PC-9 (cell line): ENCODE results near the gene NLRP11. TPM values are rescaled to one million over a fixed set of nuclear protein-coding genes. Genes with fewer than 3 reads are reported as not detected.

ENCODE experiments used
- BruUV-seq: library from RNA; stranded (reverse); fragments of 400-500 nt; replicated peaks from 2 replicates; lab custom pipeline; 2021; lab: Mats Ljungman, UMichigan
- CTCF ChIA-PET: fragments of 300-600 bp; sonication (Branson Sonifier 250); formaldehyde crosslinking; loops from one replicate; lab custom pipeline; 2022; ENCODE audit warnings: antibody characterized with exemption; lab: Charles Lee
- POLR2A ChIA-PET: fragments of 300-600 bp; sonication (Branson Sonifier 250); formaldehyde crosslinking; loops from one replicate; lab custom pipeline; 2022; ENCODE audit warnings: antibody characterized with exemption; ENCODE audit not compliant: unreplicated experiment; lab: Charles Lee
- DNase-seq, 2 experiments: peaks; one replicate each; pipeline versions ENCODE4 v3.0.0 to v3.0.0-alpha.2; 2015 to 2022; ENCODE audit warnings: mixed read lengths in 1 of 2
- H2AFZ ChIP-seq: fragments of 200-600 bp; sonication (generic); 2 replicates; pipeline ENCODE4 v1.8.1; 2017; ENCODE audit warnings: antibody characterized with exemption
- H3F3A ChIP-seq: fragments of 200-600 bp; sonication (generic); 2 replicates; pipeline ENCODE4 v1.8.1; 2017; ENCODE audit warnings: antibody characterized with exemption, mild to moderate bottlenecking, low read depth; ENCODE audit not compliant: insufficient read depth
- H3K27ac ChIP-seq: fragments of 200-600 bp; sonication (generic); 2 replicates; pipeline ENCODE4 v1.6.1; 2016; ENCODE audit warnings: mixed run types
- H3K27me3 ChIP-seq: fragments of 200-600 bp; sonication (generic); 2 replicates; pipeline ENCODE4 v1.6.1; 2016; ENCODE audit warnings: low read depth, mixed run types; ENCODE audit not compliant: insufficient read depth
- H3K36me3 ChIP-seq: fragments of 200-600 bp; sonication (generic); 2 replicates; pipeline ENCODE4 v1.6.1; 2016; ENCODE audit warnings: low read depth, mixed run types
- H3K4me1 ChIP-seq: fragments of 200-600 bp; sonication (generic); replicated peaks from 2 replicates; pipeline ENCODE4 v1.6.1; 2016; ENCODE audit warnings: mixed run types; ENCODE audit not compliant: insufficient read depth
- H3K4me2 ChIP-seq: fragments of 200-600 bp; sonication (generic); 2 replicates; pipeline ENCODE4 v1.6.1; 2017; ENCODE audit warnings: mixed run types
- H3K4me3 ChIP-seq: fragments of 200-600 bp; sonication (generic); 2 replicates; pipeline ENCODE4 v1.6.1; 2016; ENCODE audit warnings: mixed run types
- H3K79me2 ChIP-seq: fragments of 200-600 bp; sonication (generic); 2 replicates; pipeline ENCODE4 v1.6.1; 2017; ENCODE audit warnings: low read depth, mixed run types
- H3K9me2 ChIP-seq: fragments of 200-600 bp; sonication (generic); 2 replicates; pipeline ENCODE4 v1.8.1; 2017; ENCODE audit warnings: mild to moderate bottlenecking; ENCODE audit not compliant: insufficient read depth
- H3K9me3 ChIP-seq: fragments of 200-600 bp; sonication (generic); 2 replicates; pipeline ENCODE4 v1.8.1; 2016; ENCODE audit warnings: low read depth; ENCODE audit not compliant: insufficient read depth
- H4K20me1 ChIP-seq: fragments of 200-600 bp; sonication (generic); 2 replicates; pipeline ENCODE4 v1.8.1; 2017; ENCODE audit not compliant: insufficient read depth
- EZH2 ChIP-seq: fragments of 200-600 bp; sonication (generic); IDR thresholded peaks from 2 replicates; pipeline ENCODE4 v1.8.0; 2017; ENCODE audit warnings: antibody characterized with exemption, low read depth
- intact Hi-C: fragments of 100-400 bp; cut with micrococcal nuclease; formaldehyde crosslinking; loops from one replicate; pipeline ENCODE4 v1.10.0; 2022; ENCODE audit not compliant: unreplicated experiment
- total RNA-seq: library from RNA; stranded (reverse); gene quantifications from 2 replicates; pipeline ENCODE4 v1.2.3, GENCODE V29; 2021
- TF ChIP-seq, protein P1 (sequence below): fragments of 200-600 bp; sonication (generic); conservative IDR thresholded peaks from 2 replicates; pipeline ENCODE4 v1.6.1; 2017; ENCODE audit warnings: mixed run types, antibody characterized with exemption, mild to moderate bottlenecking, moderate library complexity

The NLRP11 gene
- total RNA-seq, 1 experiment from 2014 or later: not detected

GRCh38 chr19:55820037-55820436 is 11.8 kb downstream of the NLRP11 start:
- Histone ChIP-seq H3K27me3 (peaks cover 82% of the 10 kb centered on the region), H3K27ac (no peak overlapping the region), H3K36me3 (no peaks in the 10 kb centered on the region), H3K4me1 (no peaks in the 10 kb centered on the region), H3K79me2 (no peaks in the 10 kb centered on the region), H3K4me2 (no peak overlapping the region), H3K9me3 (no peaks in the 10 kb centered on the region), H2AFZ (no peak overlapping the region), H3K9me2 (no peaks in the 10 kb centered on the region), H3K4me3 (no peak overlapping the region), H4K20me1 (no peaks in the 10 kb centered on the region), H3F3A (no peaks in the 10 kb centered on the region)
- ChIA-PET POLR2A (no interaction called here), CTCF (no interaction called here)
- no peak for DNase-seq
- TF ChIP-seq EZH2: no peak
- TF ChIP-seq, protein P1, sequence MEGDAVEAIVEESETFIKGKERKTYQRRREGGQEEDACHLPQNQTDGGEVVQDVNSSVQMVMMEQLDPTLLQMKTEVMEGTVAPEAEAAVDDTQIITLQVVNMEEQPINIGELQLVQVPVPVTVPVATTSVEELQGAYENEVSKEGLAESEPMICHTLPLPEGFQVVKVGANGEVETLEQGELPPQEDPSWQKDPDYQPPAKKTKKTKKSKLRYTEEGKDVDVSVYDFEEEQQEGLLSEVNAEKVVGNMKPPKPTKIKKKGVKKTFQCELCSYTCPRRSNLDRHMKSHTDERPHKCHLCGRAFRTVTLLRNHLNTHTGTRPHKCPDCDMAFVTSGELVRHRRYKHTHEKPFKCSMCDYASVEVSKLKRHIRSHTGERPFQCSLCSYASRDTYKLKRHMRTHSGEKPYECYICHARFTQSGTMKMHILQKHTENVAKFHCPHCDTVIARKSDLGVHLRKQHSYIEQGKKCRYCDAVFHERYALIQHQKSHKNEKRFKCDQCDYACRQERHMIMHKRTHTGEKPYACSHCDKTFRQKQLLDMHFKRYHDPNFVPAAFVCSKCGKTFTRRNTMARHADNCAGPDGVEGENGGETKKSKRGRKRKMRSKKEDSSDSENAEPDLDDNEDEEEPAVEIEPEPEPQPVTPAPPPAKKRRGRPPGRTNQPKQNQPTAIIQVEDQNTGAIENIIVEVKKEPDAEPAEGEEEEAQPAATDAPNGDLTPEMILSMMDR: no peak
- intact Hi-C loops: no loop called here
- BruUV-seq: no TSS peak

DNA sequence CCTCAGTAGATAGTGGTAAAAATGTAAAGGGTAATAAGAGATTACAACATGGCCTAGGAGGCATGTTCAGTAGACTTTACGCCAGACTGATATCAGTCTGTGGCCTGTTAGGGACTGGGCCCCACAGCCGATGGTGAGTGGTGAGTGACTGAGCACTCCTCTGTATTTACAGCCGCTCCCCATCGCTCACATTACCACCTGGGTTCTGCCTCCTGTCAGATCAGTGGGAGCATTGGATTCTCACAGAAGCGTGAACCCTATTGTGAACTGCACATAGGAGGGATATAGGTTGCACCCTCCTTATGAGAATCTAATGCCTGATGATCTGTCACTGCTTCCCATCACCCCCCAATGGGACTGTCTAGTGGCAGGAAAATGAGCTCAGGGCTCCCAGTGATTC is 17.9 kb downstream of the NLRP11 start:
- Histone ChIP-seq H3K4me3 (no peak overlapping the region), H3K27ac (no peak overlapping the region), H3F3A (no peaks in the 10 kb centered on the region), H3K27me3 (peaks cover 83% of the 10 kb centered on the region), H3K9me3 (peaks cover 5% of the 10 kb centered on the region; the same call in 1 of the 2 replicates), H3K36me3 (no peaks in the 10 kb centered on the region), H3K79me2 (no peaks in the 10 kb centered on the region), H3K9me2 (no peaks in the 10 kb centered on the region), H4K20me1 (no peaks in the 10 kb centered on the region), H3K4me2 (no peak overlapping the region), H3K4me1 (no peaks in the 10 kb centered on the region), H2AFZ (no peak overlapping the region)
- intact Hi-C loops: no loop called here
- TF ChIP-seq, protein P1: no peak
- TF ChIP-seq EZH2: no peak
- BruUV-seq: no TSS peak
- DNase-seq: no peak
- ChIA-PET CTCF (no interaction called here), POLR2A (no interaction called here)

DNA sequence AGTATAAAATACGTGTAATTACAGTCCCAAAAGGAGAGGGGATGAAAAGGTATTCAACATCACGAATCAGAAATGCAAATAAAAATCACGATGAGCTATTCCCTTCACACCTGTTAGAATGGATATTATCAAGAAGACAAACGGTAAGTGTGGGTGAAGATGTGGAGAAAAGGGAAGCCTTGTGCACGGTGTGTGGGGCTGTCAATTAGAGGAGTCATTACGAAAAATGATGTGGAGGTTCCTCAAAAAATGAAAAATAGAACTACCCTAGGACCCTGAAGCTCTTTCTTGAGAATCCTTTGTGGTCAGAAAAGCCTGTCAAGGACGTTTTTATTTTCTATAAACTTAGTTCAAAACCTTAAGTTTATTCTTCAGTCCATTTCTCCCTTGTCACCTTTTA is 19.4 kb downstream of the NLRP11 start:
- TF ChIP-seq, protein P1: no peak
- no peak for TF ChIP-seq EZH2
- no peak overlapping the region for H2AFZ ChIP-seq
- intact Hi-C loops: no loop called here
- H3K9me2 ChIP-seq: no peaks in the 10 kb centered on the region
- no TSS peak for BruUV-seq
- H3K4me1 ChIP-seq: no peaks in the 10 kb centered on the region
- no peak for DNase-seq
- H3K36me3 ChIP-seq: no peaks in the 10 kb centered on the region
- no peak overlapping the region for H3K4me3 ChIP-seq
- H3K79me2 ChIP-seq: no peaks in the 10 kb centered on the region
- no peak overlapping the region for H3K4me2 ChIP-seq
- CTCF ChIA-PET: no interaction called here
- H3F3A ChIP-seq: no peaks in the 10 kb centered on the region
- no peak overlapping the region for H3K27ac ChIP-seq
- POLR2A ChIA-PET: no interaction called here
- peaks cover 82% of the 10 kb centered on the region for H3K27me3 ChIP-seq
- H4K20me1 ChIP-seq: no peaks in the 10 kb centered on the region
- peaks cover 10% of the 10 kb centered on the region; the same call in 1 of the 2 replicates for H3K9me3 ChIP-seq
